Globus pallidus (tissue), 1 donor: ENCODE results near the gene CLSTN2.

Source experiments
- DNase-seq: peaks from one replicate; pipeline ENCODE4 v3.0.0-alpha.2; 2015; ENCODE audit warnings: low spot score

Gene CLSTN2

DNA sequence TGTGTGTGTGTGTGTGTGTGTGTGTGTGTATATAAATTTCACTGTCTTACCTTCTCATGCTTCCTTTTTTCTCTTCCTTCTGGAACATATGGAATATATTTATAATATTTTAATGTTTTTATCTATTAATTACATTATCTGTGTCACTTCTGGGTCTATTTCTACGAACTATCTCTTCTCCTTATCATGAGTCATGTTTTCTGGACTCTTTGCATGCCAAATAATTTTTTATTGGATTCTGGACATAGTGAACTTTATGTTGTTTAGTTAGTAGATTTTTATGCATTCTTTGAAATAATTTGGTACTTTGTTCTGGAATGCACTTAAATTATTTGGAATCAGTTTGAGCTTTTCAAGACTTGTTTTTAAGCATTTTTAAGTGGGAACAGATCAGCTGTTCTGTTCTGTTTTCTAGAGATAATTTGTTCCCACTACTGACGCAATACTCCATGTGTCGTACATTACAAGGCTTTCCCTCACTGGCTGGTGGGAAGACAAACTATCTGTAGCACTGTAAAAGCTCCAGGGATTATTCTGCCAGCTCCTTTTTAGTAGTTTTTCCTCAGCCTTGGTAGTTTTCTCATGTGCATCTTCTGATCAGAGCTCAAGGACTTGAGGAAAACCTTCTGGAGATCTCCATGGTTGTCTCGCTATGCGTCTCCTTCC, 302.0 kb downstream of the CLSTN2 start:
- no peak for DNase-seq

- DNase-seq, result no peak
These were observed 303.8 kb downstream of the CLSTN2 start for GRCh38 chr3:140238646-140239314.

DNA sequence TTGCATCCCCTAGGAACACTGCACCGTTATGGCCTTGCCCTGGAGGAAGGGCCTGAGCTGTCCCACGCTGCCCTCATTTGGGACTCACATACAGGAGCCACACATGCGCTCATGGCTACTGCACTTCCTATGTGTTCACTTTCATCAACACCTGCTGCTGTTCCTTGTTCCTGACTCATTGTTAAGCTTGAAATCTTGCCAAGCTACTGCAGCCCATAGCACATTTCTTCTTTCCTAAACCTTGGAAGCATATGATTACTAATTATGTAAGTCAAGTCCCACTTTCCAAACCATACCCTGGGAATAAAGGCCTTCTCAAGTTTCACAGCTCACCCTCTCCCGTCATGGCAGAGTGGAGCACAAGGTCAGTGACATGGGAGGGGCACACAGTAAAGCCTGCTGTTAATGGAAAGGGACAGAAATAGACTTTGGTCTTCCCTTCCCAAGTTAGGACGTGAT, 307.9 kb downstream of the CLSTN2 start:
- no peak for DNase-seq

GRCh38 chr3:140243575-140243974, 308.6 kb downstream of the CLSTN2 start:
- DNase-seq, result no peak

DNA sequence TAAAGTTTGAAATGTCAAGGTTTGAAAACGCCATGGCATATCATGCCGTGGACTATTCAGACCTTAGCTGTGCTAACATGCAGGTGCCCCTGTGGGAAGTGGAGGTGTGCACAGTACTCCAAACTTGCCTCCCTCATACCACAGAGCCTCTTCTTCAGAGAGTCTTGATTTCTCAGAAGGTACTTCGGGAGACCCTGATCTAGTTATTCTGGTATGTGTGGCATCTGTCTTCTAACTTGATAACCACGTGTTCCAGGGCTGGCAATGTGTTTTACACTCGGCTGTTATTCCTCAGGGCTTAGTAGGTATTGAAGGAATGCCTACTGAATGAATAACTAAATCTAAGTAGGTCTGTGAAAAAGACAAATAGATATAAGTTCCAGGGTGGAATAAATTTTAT, 309.9 kb downstream of the CLSTN2 start:
- DNase-seq, result no peak

- no peak for DNase-seq
These were observed 311.6 kb downstream of the CLSTN2 start for GRCh38 chr3:140246578-140246977.

DNA sequence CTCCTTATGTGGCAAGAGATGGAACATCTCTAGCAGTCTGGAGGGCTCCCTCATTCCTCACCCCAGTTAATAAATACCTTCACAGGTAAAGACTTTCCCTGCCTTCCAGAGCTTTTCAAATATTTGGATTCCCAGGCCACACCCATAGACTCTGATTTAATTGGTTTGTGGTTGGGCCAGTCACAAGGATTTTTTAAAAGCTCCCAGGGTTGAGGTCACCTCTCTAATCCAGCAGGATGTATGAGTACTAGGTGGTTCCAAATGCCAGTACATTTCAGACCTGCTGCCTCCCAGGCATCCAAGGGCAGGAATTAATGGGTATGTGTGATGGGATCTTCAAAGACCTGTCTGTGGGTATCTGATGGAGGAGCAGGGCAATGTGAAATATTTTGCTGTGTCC, 312.8 kb downstream of the CLSTN2 start:
- DNase-seq, result no peak

- peak; percentile 33 for DNase-seq
These were observed 314.2 kb downstream of the CLSTN2 start for GRCh38 chr3:140249188-140249587.

DNA sequence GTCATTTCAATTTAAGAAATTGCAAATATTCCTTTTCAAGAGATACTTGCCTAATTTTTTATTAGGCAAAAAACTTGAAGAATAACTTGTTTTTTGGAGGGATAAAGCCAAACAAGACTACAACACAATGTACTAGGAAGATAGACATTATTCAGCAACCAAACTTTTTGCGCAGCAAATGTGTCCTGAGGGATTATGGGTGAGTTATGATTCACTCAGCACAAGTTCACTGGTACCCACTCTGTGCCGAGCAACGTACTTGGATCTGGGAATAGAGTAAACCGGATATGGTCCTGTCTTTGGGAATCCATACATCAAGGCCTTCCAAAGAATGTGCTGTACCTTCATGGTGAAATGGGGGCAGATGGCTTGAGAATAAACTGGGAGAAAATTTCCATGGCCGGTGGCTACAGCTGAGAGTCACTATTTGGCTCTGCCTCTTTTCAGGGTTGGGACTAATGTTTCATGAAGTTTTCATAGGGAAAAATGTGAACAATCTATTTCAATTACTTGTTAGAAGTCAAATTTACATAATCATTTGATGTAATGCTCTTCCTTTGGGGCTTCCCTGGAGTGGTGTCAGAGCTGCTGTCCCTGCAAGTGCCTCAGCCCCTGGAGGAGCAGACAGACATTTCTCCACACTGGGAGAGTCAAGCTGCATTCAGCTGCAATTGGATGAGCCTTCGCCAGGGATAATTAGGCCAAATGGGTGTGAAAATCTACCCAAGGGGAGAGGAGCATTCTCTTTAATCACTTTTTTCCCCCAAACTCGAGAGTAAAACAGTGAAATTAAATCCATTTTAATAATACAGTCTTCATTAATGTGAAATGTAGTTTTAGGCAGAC, 315.2 kb downstream of the CLSTN2 start:
- DNase-seq, result no peak

DNA sequence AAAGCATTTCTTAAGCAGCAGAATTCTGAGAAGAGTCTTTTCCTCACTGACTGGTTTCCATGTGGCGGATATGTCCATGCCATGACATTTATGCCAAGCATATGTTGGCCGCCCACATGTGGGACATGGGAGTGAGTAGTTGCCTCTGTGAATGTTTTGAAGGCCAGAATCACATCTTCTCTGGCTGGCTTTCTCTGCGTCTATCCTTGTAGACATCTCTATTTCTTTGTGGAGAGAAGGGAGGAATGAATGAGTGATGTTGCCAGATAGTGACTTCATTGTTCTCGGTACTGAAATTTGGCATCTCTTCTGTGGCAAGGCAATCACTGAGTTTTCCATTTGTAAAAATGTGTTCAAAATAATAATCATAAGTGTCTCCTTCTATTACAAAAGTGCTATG, 316.0 kb downstream of the CLSTN2 start:
- no peak for DNase-seq

- DNase-seq, result no peak
These were observed 316.7 kb downstream of the CLSTN2 start for GRCh38 chr3:140251678-140252077.

- DNase-seq, result no peak
These were observed 318.0 kb downstream of the CLSTN2 start for GRCh38 chr3:140252812-140253656.

- DNase-seq, result no peak
These were observed 323.3 kb downstream of the CLSTN2 start for GRCh38 chr3:140258222-140258724.

DNA sequence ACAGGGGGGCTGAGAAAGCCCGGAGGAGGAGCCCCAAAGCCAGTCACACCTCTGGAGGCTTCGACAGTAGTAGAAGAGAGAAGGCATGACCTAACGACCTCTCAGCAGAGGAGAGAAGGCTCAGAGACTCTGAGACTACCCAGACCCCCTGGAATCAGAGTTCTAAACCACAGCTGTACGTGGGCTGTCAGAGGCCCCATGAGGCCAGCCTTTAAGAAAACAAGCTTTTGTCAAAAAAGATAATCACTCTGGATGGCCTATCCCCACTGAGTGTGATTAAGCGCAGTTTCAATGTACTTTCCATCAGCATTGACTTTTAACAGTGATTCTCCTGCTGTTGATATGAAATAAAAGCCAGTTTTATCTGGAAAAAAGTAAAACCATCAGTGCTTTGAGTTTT, 330.3 kb downstream of the CLSTN2 start:
- no peak for DNase-seq

GRCh38 chr3:140268103-140268502, 333.1 kb downstream of the CLSTN2 start:
- DNase-seq, result no peak

DNA sequence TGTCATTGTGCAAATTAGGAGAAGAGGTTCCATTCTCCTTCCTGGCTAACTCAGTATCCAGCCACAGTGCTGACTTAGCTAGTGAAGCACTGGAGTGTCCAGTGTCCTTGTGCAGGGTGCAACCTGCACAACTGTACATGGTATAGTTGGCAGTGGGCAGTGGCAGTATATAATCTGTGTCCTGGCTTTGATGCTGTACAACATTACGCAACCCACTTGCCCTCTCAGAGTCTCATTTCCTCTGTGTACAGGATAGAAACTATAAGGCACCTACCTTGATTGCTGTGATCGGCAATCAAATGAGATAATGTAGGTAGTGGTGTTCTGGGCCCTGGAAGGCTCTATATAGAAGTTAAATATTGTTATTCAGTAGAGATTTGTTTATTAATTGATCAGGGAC, 333.6 kb downstream of the CLSTN2 start:
- no peak for DNase-seq

DNA sequence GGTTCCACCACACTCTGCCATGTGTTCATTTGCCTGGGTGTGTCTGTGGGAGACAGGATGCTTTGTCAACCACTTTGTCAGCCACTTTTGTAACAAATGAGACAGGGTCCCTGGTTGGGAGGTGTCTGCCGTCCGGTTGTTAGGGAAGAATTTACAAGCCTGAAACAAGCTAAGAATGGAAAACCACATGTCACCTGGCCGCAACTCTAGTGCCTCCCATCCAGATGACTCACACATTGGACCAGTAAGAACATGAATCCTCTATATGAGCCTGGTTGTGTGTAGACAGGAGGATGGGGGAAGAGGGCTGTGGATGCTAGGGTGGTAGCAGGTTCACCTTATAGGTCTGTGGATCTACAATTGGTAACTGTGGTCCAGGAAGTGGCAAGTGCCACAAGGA, 335.3 kb downstream of the CLSTN2 start:
- DNase-seq, result no peak

DNA sequence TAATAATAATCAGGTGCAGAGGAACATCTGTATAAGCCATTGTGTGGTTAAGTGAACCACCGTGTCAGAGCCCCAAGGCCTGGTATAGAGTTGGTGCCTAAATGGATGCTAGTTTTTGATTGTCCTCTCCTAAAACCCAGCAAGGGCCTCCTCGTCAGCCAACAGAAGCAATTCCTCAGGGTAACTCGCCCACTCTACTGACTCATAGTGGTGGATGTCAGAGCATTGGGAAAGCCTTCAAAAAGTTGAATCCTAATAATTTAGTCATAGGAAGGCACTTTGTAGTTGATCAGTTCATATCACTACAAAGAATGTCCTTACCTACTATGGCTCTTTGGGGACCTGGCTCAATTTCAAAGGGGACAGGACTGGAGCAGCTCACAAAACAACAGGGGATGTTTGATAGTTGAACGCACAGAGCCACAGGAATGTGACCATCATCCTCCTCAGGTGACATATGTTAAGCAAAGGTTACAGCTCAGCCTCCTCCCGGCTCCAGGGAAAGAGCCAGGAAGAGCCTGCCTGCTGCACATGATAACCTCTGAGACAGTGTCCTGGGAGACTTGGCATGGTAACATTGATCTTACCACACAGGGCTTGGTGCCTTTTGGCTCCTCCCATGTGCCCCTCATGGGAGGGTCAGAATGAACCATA, 338.7 kb downstream of the CLSTN2 start:
- DNase-seq, result no peak

- no peak for DNase-seq
These were observed 339.4 kb downstream of the CLSTN2 start for GRCh38 chr3:140274429-140274828.

GRCh38 chr3:140276703-140277102, 341.7 kb downstream of the CLSTN2 start:
- DNase-seq, result no peak

DNA sequence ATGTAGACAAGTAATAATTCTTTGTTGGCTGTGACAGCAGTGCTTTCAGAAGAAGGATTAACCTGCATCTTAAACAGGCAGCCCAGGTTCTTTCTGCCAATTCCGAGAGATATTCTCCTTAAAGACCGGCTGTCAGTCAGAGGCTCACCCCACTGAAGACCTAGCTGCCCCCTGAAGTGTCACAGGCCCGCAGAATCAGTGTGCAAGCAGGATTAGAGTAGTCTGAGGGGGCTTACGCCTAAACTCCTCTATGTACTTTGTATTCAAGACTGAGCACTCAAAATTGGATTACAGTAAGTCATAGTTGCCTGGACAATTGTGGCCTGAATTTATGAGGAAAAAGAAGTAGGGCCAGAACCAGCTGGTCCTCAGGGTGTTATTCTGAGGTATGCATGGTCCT, 342.9 kb downstream of the CLSTN2 start:
- no peak for DNase-seq
